ENCODE measurements around the gene PPARD. TPM values are rescaled to one million over a fixed set of nuclear protein-coding genes. Genes with fewer than 3 reads are reported as not detected.

Gene PPARD
- polyA plus RNA-seq, 1 donor from 2014 or later: 1.3 TPM

DNA sequence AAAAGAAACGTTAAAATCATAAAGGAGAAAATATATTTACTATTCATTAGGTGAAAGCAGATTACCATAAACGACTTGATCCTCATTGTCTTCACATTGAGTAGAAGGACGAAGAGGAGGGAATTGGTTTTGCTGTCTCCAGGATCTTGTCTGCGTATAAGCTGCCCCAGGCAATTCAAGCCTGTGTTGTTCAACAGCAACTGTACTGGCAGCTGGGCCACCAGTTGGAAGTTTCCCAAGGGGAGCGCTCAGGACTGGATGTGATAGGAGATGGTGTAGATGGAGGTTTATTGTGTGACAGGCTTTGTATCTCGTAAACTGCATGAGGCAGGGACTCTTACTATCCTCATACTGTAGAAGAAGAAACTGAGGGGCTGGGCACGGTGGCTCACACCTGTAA is 105.8 kb downstream of the PPARD start:
- Histone ChIP-seq H3K9me3 (ENCODE audit: low read length) (no peaks in the 10 kb centered on the region), H4K20me1 (ENCODE audit: insufficient read depth) (no peaks in the 10 kb centered on the region), H3K9me2 (ENCODE audit: insufficient read depth, low read length) (no peaks in the 10 kb centered on the region), H3K27ac (ENCODE audit: low read length) (no peak overlapping the region), H3K4me2 (ENCODE audit: low read length) (no peak overlapping the region), H3K4me3 (ENCODE audit: low read length) (no peak overlapping the region), H2AFZ (ENCODE audit: low read depth, low read length) (no peak overlapping the region), H3F3A (ENCODE audit: insufficient read depth, low read length, poor library complexity, severe bottlenecking) (no peaks in the 10 kb centered on the region), H3K79me2 (replicated peaks; ENCODE audit: insufficient read depth, low read length) (no peaks in the 10 kb centered on the region), H3K9ac (ENCODE audit: low read length) (no peak overlapping the region), H3K27me3 (ENCODE audit: insufficient read depth, low read depth, low read length) (no peaks in the 10 kb centered on the region), H3K36me3 (ENCODE audit: insufficient read depth, low read length) (no peaks in the 10 kb centered on the region)
- TF ChIP-seq EP300 (conservative IDR thresholded peaks at IDR 0.05; ENCODE audit: poor library complexity, severe bottlenecking) (no peak), POLR2AphosphoS5 (IDR thresholded peaks at IDR 0.05) (no peak), RAD21 (conservative IDR thresholded peaks at IDR 0.05) (no peak), TAF1 (IDR thresholded peaks at IDR 0.05; ENCODE audit: low read depth) (no peak), SMC3 (conservative IDR thresholded peaks at IDR 0.05; ENCODE audit: poor library complexity) (no peak), EZH2 (IDR thresholded peaks at IDR 0.05; ENCODE audit: borderline replicate concordance, insufficient read depth, low read length, poor library complexity, severe bottlenecking) (no peak), MXI1 (conservative IDR thresholded peaks at IDR 0.05; ENCODE audit: poor library complexity, severe bottlenecking) (no peak)
- TF ChIP-seq, protein P1, sequence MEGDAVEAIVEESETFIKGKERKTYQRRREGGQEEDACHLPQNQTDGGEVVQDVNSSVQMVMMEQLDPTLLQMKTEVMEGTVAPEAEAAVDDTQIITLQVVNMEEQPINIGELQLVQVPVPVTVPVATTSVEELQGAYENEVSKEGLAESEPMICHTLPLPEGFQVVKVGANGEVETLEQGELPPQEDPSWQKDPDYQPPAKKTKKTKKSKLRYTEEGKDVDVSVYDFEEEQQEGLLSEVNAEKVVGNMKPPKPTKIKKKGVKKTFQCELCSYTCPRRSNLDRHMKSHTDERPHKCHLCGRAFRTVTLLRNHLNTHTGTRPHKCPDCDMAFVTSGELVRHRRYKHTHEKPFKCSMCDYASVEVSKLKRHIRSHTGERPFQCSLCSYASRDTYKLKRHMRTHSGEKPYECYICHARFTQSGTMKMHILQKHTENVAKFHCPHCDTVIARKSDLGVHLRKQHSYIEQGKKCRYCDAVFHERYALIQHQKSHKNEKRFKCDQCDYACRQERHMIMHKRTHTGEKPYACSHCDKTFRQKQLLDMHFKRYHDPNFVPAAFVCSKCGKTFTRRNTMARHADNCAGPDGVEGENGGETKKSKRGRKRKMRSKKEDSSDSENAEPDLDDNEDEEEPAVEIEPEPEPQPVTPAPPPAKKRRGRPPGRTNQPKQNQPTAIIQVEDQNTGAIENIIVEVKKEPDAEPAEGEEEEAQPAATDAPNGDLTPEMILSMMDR (IDR thresholded peaks at IDR 0.05; ENCODE audit: poor library complexity, severe bottlenecking): no peak
- TF ChIP-seq, protein P2, sequence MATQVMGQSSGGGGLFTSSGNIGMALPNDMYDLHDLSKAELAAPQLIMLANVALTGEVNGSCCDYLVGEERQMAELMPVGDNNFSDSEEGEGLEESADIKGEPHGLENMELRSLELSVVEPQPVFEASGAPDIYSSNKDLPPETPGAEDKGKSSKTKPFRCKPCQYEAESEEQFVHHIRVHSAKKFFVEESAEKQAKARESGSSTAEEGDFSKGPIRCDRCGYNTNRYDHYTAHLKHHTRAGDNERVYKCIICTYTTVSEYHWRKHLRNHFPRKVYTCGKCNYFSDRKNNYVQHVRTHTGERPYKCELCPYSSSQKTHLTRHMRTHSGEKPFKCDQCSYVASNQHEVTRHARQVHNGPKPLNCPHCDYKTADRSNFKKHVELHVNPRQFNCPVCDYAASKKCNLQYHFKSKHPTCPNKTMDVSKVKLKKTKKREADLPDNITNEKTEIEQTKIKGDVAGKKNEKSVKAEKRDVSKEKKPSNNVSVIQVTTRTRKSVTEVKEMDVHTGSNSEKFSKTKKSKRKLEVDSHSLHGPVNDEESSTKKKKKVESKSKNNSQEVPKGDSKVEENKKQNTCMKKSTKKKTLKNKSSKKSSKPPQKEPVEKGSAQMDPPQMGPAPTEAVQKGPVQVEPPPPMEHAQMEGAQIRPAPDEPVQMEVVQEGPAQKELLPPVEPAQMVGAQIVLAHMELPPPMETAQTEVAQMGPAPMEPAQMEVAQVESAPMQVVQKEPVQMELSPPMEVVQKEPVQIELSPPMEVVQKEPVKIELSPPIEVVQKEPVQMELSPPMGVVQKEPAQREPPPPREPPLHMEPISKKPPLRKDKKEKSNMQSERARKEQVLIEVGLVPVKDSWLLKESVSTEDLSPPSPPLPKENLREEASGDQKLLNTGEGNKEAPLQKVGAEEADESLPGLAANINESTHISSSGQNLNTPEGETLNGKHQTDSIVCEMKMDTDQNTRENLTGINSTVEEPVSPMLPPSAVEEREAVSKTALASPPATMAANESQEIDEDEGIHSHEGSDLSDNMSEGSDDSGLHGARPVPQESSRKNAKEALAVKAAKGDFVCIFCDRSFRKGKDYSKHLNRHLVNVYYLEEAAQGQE (IDR thresholded peaks at IDR 0.05; ENCODE audit: borderline replicate concordance): no peak

DNA sequence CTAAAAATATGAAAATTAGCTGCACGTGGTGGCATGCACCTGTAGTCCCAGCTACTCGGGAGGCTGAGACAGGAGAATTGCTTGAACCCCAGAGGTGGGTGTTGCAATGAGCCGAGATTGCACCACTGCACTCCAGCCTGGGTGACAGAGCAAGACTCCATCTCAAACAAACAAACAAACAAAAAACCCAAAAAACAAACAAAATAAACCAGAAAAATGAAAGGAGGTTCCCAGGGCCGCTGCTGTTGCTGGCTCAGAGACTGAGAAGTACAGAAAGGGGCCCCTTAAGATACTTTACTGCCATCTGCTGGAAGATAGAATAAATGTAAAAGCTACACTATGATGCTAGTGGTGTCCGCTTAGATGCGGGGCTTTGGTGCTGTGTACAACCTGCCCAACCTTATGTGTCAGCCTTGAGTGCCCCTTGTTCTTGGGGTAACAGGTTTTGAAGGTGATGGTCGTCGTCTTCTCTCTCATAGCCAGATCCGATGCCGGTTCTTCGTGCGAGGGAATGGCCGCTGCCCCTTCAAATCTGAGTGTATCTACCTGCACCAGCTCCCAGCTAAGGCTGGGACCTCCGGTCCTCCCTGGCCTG is 107.0 kb downstream of the PPARD start:
- H3K36me3 ChIP-seq (ENCODE audit: insufficient read depth, low read length): no peaks in the 10 kb centered on the region
- no peaks in the 10 kb centered on the region for H4K20me1 ChIP-seq (ENCODE audit: insufficient read depth)
- no peak overlapping the region for H3K9ac ChIP-seq (ENCODE audit: low read length)
- H3K4me2 ChIP-seq (ENCODE audit: low read length): no peak overlapping the region
- no peak overlapping the region for H3K27ac ChIP-seq (ENCODE audit: low read length)
- H3K79me2 ChIP-seq (replicated peaks; ENCODE audit: insufficient read depth, low read length): no peaks in the 10 kb centered on the region
- H3K27me3 ChIP-seq (ENCODE audit: insufficient read depth, low read depth, low read length): no peaks in the 10 kb centered on the region
- no peak overlapping the region for H2AFZ ChIP-seq (ENCODE audit: low read depth, low read length)
- no peaks in the 10 kb centered on the region for H3K9me2 ChIP-seq (ENCODE audit: insufficient read depth, low read length)
- no peaks in the 10 kb centered on the region for H3K9me3 ChIP-seq (ENCODE audit: low read length)
- TF ChIP-seq SMC3 (conservative IDR thresholded peaks at IDR 0.05; ENCODE audit: poor library complexity) (peak; percentile 71), TAF1 (IDR thresholded peaks at IDR 0.05; ENCODE audit: low read depth) (no peak), RAD21 (conservative IDR thresholded peaks at IDR 0.05) (peak; percentile 62)
- TF ChIP-seq, protein P1 (IDR thresholded peaks at IDR 0.05; ENCODE audit: poor library complexity, severe bottlenecking): peak; percentile 69
- no peak overlapping the region for H3K4me3 ChIP-seq (ENCODE audit: low read length)
- no peaks in the 10 kb centered on the region for H3F3A ChIP-seq (ENCODE audit: insufficient read depth, low read length, poor library complexity, severe bottlenecking)

Data from neural cell (in vitro differentiated cells).